T-helper 9 cell (primary cell): ENCODE data around the gene ZFYVE16.
A peak's percentile ranks its signal among the peaks of the same experiment; 100 is the strongest.
"Not testable (repeated sequence)": the region's sequence is repeated elsewhere in the genome, so short reads cannot be mapped to it uniquely, and the experiment has no call there.

Experiments
- DNase-seq: peaks from one replicate; pipeline ENCODE4 v3.0.0-alpha.2; 2020

ZFYVE16 gene

DNA sequence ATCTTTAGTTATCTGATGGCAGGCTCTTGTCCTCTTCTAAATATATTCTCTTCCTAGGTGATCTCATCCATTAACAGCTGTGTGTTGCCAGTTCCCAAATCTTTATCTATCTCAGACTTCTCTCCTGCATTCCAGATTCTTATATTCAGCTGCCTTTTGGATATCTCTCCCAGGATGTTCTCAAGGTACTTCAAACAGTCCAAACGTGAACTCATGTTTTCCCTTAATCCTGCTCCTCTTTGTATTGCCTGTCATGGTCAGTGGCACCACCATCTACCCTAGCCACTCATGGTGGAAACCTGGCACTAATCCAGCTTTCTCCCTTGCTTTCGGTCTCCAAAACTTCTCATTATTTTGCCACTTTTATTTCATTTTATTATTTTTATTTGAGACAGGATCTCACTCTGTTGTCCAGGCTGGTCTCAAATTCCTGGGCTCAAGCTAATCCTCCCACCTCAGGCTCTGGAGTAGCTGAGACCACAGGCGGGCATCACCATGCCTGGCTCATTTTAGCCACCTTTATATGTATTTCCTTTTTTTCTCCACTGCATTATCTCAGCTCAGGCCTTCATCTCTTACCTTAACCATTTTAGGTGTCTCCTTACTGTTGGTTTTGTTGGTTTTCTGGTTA, 3.8 kb downstream of the ZFYVE16 start:
- no peak for DNase-seq

DNA sequence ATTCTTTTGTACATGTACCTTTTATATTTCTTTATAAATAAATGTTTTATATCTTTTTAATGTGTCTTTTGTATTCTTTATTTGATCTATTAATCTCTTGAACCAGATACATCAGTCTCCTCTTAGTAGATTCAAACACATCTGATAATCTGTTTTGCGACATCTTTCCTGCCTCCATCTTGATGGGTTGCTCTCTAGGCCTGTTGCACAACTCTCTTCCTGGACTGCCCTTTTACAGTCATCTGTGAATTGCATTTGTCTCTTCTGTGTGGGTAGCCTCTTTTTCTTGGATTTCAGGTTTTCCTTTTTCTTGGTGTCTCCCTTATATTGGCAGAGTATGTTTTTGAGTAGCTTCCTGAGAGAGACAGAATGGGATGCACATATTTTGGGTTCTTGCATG, 6.2 kb downstream of the ZFYVE16 start:
- no peak for DNase-seq

DNA sequence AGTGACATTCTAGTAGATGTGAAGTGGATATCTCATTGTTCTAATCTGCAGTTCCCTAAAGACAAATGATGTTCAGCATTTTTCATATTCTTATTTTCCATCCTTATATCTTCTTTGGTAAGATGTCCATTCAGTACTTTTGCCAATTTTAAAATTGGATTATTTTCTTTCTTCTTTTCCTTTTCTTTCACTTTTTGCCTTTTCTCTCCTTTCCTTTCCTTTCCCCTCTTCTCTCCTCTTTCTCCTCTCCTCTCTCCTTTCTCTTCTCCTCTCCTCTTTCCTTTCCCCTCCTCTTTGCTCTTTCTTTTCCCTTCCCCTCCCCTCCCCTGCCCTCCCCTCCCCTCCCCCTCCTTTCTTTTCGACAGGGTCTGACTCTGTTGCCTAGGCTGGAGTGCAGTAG, 10.1 kb downstream of the ZFYVE16 start:
- DNase-seq: no peak

DNA sequence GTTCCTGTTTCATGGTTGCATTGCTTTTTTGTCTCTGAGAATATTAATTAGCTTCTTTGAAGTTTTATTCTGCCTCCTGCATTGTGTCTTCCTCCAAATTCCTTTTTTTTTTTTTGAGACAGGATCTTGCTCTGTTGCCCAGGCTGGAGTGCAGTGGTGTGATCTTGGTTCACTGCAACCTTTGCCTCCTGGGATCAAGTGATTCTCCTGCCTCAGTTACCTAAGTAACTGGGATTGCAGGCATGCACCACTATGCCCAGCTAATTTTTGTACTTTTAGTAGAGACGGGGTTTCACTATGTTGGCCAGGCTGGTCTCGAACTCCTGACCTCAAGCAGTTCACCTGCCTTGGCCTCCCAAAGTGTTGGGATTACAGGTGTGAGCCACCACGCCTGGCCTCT, 16.5 kb downstream of the ZFYVE16 start:
- not testable (repeated sequence) for DNase-seq

- DNase-seq: no peak
Measured at GRCh38 chr5:80435476-80435875, 27.6 kb downstream of the ZFYVE16 start.

DNA sequence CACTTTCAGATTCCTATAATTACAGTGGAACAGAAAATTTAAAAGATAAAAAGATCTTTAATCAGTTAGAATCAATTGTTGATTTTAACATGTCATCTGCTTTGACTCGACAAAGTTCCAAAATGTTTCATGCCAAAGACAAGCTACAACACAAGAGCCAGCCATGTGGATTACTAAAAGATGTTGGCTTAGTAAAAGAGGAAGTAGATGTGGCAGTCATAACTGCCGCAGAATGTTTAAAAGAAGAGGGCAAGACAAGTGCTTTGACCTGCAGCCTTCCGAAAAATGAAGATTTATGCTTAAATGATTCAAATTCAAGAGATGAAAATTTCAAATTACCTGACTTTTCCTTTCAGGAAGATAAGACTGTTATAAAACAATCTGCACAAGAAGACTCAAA, 29.5 kb downstream of the ZFYVE16 start:
- DNase-seq: no peak

GRCh38 chr5:80438739-80439138, 30.9 kb downstream of the ZFYVE16 start:
- DNase-seq: no peak

DNA sequence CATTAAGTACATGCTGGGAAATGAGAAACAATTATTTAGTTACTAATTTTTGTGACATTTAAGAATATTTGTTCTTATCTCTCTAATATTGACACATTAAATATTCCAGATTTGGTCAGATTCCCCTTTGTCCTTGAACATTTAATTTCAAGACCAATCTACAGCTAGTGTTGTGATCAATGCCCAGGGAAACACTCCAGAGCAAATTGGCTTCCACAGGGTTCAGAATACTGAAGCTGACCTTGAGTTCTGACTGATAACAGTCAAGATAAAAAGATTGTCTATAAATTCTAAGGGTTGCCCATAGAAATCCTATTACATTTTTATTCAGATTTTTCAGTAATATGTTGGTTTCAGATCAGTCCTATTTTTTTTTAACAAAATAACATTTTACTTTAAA, 31.3 kb downstream of the ZFYVE16 start:
- no peak for DNase-seq

DNA sequence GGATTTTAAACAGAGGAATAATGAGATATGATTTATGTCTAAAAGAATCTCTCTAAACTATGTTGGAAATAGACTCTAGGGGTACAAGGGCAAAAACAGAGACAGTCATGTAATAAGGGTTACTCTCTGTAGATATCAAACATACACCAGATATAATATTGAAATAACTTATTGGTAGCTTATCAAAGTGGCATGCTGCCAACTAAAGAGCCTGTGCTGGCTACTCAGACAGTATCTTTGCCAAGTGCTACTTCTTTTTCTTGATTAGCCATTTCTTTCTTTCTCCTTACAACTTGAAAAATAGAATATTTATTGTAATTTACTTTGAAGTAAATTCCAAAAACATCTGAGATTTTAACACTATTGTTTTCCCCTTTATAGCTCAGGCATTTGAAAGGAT, 34.9 kb downstream of the ZFYVE16 start:
- DNase-seq: no peak

GRCh38 chr5:80453366-80453765, 45.5 kb downstream of the ZFYVE16 start:
- no peak for DNase-seq

DNA sequence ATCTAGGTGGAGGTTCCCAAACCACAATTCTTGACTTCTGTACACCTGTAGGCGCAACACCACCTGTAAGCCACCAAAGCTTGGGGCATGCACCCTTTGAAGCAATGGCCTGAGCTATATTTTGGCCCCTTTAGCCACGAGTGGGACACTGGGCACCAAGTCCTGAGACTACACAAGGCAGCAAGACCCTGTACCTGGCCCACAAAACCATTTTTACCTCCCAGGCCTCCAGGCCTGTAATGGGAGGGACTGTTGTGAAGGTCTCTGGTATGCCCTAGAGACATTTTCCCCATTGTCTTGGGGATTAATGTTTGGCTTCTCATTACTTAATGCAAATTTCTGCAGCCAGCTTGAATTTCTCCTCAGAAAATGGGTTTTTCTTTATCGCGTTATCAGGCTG, 55.4 kb downstream of the ZFYVE16 start:
- no peak for DNase-seq

- no peak for DNase-seq
Measured at GRCh38 chr5:80466669-80467485, 59.0 kb downstream of the ZFYVE16 start.

DNA sequence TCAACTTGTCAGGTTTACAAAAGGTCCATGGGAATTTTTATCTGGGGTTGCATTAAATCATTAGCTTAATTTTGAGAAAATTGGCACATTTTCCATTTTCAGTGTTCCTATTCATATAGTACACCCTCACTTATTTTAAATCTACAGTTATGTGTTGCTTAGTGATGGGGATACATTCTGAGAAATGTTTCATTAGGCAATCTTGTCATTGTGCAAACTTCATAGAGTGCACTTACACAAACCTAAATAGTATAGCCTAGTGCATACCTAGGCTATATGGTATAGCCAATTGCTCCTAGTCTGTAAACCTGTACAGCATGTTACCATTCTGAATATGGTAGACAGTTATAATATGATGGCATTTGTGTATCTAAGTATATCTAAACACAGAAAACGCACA, 60.3 kb downstream of the ZFYVE16 start:
- DNase-seq: no peak

DNA sequence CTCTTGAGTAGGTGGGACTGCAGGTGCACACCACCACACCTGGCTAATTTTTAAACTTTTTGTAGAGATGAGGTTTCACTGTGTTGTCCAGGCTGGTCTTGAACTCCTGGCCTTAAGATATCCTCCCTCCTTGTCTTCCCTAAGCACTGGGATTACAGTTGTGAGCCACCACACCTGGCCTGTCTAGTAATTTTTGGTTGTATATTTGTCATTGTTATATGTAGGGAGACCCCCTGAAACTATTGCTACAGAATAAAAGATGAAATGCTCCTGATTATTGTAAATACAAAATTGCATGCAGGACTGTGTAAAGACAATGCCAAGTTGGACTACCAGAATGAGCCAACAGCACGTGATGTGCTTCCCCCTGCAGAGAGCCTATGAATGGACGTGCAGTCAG, 62.8 kb downstream of the ZFYVE16 start:
- not testable (repeated sequence) for DNase-seq

DNA sequence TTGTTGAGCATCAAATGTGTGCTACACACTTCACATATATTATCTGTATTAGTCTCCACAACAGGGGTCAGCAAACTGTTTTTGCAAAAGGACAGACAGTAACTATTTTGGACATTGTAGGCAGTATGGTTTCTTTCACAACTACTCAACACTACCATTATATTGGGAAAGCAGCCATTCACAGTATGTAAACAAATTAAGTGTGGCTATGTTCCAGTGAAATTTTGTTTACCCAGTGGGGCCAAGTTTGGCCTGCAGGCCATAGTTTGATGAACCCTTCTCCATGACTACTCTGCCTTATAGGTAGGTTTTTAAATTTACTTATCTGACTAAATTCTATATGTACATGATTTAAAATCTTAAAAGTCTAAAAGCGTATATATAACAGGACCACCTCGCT, 67.1 kb downstream of the ZFYVE16 start:
- DNase-seq: no peak

GRCh38 chr5:80479713-80480112, 71.8 kb downstream of the ZFYVE16 start:
- no peak for DNase-seq

GRCh38 chr5:80480354-80480753, 72.5 kb downstream of the ZFYVE16 start:
- no peak for DNase-seq

DNA sequence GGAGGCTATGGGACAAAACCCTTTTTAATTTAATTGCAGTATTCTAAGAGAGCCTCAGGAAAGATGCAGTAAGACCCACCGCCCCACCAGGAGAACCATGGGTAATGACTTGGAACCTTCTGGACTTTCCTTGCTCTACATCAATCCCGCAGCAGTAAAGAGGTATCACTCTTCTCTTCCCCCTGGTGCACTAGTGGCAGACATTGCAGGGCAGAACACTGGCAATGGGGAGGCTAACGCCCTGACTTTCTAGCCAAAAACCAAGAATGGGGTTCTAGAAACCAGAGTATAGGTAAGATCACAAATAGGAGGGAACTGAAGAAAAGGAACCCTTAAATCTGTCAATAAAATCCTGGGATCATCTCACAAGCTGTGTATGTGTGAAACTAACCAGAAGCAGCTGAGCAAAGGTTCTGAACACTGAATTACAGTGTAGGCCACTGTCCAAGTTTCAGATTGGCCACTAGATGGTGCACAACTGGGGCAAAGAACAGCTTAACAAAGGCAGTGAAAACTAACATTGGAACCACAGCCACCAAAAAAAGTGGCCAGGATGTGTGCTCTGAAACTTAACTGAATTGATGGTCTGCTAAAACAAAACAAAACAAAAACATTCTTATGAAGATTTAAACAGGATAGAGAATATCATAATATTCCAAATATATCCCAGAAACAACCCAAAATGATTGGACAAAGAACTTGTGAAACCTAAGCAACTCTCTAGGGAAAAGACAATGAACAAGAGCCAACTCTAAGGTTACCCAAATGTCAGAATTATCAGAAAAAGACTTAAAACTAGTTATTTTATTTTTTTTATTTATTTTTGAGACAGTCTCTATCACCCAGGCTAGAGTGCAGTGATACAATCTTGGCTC, 73.4 kb downstream of the ZFYVE16 start:
- DNase-seq: no peak

- no peak for DNase-seq
Measured at GRCh38 chr5:80482578-80482977, 74.7 kb downstream of the ZFYVE16 start.

DNA sequence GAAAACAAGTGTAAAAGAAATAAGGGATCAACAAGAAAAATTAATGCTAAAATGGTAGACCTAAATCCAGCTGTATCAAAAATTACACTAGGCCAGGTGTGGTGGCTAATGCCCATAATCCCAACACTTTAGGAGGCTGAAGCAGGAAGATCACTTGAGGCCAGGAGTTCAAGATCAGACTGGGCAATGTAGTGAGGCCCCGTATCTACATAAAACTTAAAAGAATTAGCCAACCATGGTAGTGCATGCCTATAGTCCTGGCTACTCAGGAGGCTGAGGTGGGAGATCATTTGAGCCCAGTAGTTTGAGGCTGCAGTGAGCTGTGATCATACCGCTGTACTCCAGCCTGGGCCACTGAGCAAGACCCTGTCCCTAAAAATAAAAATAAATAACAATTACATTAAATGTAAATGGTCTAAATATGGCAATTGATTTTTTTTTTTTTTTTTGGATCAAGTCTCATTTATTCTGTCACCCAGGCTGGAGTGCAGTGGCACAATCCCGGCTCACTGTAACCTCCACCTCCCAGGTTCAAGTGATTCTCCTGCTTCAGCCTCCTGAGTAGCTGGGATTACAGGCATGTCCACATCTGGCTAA, 75.9 kb downstream of the ZFYVE16 start:
- DNase-seq: no peak

- no peak for DNase-seq
Measured at GRCh38 chr5:80487444-80487828, 79.6 kb downstream of the ZFYVE16 start.

DNA sequence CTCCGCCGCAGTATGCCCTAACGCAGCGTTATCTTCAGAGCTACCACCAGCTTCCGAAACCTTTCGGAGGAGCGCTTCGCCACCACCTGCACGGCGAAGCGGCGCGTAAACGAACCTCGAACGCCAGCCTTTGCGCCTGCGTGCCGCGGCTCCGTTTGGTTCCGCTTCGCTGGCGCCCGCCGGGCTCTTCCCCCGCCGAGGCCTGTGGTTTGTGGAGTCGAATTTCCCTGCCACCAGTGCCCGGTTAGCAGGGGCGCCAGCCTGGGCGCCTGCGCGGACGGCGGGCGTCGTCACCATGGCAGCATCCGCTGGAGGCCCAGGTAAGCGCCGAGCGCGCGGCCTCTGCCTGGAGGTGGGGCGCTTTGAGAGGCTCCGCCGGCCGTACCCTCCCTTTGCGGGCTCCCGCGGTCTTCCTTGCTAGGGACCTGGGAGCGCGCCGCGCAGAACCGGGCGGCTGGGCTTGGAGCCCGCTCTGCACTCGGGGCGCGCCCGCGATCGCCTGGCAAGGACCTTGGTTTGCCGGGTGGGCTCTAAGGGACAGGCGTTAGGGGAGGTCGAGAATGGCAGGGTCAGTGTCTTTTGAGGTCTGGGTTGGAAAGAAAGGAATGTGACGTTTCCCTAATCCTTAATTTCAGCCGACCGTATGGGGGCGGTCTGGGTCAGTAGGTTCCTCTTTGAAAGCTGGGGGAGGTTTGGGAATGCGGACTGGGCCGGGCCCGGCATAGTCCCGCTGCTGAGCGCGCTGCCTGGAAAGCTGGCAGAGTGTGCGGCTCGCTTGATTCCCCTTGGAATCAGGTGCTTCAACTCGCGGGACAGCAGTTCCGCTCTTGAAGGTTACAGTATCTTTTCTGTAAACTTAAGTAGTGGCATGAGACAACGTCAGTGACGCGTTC, 80.2 kb downstream of the ZFYVE16 start, which contains the start of gene FAM151B:
FAM151B (plus strand) TSS at position 272 of the 893 bp plus-strand sequence; CDS start at position 296, 24 bp downstream.
- peak; percentile 42 for DNase-seq
